Measurements from ENCODE around the gene TYW1.
"Not testable (repeated sequence)": the region's sequence is repeated elsewhere in the genome, so short reads cannot be mapped to it uniquely, and the experiment has no call there.

Gene TYW1

DNA sequence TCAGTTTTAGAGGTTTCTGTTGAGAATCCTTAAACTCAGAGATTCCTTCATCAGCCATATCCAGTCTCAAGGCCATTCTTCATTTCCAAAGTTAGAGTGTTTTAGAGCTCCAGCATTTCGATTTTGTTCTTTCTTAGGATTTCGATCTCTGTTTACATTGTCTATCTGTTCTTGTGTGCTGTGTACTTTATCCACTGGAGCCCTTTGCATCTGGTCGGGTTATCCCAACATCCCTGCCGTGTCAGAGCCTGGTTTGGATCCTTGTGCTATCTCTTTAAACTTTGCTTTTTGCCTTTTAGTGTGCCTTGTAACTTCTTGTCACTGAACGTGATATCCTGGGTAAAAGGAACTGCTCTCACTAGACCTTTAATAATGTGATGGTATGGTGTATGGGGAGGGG lies 131.6 kb downstream of the TYW1 start:
- DNase-seq (ENCODE audit: low read depth, low spot score) = not testable (repeated sequence)

DNA sequence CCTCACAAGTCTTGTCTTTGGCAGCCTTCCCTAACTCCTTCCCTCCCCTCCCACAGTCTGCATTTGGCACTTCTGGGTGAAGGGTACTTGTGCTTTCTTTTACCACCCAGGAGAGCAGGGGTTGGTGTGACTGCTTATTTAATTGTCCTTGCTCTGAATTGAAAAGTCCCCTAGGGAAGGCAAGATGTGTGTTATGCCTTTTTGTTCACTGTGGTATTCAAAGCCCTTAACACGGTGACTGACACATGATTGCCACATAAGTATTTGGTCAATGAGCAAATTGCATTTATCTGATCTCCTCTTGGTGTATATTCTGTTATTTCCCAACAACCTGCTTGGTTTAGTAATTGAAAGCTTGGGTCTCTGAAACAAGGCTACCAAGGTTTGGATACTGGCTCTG lies 134.1 kb downstream of the TYW1 start:
- DNase-seq (ENCODE audit: low read depth, low spot score) = not testable (repeated sequence)

DNA sequence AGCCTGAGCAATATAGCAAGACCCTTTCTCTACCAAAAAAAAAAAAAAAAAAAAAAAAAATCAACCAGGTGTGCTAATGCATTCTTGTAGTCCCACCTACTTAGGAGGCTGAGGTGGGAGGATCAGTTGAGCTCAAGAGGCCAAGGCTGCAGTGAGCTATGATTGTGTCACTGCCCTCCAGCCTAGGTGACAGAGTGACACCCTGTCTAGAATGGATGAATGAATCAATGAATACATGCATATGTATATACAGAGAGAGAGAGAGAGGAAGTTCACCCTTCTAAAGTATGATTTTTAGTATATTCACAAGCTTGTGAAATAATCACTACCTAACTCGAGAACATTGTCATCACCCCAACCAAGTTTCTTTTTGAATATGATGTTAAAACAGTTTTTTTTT lies 138.3 kb downstream of the TYW1 start:
- not testable (repeated sequence) for DNase-seq (ENCODE audit: low read depth, low spot score)

DNA sequence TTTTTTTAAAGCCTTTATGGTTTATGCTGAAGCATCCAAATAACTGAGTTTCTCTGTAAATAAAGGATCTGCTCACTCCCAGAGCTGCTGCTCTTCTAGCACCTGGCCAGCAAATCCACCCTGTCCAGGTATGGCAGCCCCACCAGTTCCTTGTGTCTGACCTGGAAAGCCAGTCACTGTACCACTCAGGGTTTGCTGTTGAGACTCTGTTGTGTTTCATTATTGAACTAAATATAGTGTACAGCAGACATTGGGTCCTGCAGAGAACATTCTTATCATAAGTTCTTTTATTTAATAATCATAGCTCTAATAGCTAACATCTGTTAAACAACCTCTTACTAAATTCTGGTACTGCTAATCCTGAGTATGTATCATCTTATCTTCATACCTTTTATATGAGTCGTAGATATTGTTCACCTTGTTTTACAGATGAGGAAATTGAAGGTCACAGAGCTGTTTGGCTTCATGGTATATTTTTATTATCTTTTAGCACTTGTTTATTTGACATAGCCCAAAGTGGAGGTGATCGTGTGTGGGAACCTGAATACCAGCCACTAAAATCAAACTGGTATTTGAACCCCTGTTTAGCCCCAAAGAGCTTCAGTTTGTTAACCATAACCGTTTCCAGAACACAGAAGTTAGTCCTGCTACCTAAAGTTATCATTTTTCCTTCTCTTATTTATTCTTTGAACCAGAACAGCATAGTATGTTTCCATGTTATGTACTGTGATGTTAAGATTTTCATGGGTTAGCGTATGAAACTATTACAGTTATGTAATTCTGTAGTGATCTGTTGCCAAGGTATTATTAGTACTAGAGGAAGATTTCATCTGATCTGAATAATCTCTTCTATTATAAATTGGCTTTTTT lies 139.2 kb downstream of the TYW1 start:
- not testable (repeated sequence) for DNase-seq (ENCODE audit: low read depth, low spot score)

DNA sequence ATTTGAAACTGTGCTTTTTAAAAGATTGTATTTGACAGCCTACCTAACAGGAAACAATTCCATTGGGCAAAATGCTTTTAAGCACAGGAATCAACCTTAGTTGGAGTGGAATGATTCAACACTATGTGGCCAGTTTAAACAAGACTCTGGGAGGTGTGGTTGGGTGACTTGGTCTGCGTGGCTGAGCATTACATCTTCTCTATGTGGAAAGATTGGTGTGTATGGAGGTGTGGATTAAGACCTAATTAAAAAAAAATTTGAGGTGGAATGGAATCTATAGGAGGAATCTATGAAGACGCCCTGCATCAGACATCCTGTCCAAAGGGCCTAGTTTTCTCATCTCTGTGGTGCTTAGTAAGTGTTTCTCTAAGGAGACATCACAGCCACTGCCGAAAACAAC lies 140.9 kb downstream of the TYW1 start:
- not testable (repeated sequence) for DNase-seq (ENCODE audit: low read depth, low spot score)

DNA sequence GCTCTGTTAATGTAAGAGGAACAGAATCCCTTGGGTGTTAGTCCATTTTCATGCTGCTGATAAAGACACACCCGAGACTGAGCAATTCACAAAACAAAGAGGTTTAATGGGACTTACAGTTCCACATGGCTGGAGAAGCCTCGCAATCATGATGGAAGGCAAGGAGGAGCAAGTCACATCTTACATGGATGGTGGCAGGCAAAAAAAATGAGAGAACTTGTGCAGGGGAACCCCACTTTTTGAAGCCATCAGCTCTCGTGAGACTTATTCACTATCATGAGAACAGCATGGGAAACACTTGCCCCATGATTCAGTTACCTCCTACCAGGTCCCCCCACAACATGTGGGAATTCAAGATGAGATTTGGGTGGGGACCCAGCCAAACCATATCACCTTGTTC lies 143.2 kb downstream of the TYW1 start:
- DNase-seq (ENCODE audit: low read depth, low spot score) = not testable (repeated sequence)

DNA sequence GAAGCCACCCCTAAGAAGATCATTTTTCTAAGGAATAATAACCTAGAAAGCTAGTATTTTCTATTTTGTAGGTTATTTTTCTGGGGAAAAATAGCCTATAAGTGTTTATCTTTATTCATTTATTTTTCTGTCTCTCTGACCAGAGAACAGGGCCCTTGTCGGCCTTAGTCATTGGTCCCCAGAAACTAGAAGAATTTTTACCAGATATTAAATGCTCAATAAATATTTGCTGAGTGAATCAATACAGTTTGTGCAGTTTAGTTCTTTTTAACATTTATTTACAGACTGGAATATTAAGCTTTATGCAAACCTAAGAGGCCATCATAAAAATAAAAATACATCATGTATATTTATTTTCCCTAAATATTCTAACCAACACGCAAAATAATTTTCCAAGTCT lies 144.4 kb downstream of the TYW1 start:
- DNase-seq (ENCODE audit: low read depth, low spot score) = not testable (repeated sequence)

DNA sequence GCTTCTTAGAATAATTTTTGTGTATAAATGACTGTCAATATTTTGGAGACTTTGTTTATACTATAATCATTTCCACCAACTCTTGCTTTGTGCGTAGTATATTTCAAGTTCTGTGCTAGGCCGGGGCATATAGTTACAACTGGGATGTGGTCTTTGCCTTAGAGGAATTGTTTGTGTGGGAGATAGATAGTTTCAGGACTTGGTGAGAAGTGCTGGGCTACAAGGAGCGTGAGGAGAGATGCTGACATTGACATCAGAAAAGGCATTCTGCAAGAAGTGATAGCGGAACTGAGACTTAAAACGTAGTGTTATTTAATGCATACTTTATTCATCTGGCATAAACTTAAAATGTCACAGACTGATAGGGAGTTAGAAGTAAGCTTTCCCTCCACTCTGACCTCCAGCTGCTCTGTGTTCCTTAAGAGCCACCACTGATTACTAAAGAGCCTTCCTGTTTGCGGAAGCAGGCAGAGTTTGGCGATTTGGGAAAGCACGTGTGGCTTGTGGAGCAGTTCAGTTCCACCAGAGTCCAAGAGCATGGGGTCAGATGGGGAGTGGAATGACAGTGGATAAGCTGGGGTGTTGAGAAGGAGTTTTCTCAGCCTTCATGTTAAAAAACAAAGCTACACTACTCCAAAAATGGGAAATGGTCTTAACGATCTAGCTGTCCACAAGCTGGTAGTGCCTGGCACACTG lies 146.6 kb downstream of the TYW1 start:
- DNase-seq (ENCODE audit: low read depth, low spot score) = not testable (repeated sequence)

DNA sequence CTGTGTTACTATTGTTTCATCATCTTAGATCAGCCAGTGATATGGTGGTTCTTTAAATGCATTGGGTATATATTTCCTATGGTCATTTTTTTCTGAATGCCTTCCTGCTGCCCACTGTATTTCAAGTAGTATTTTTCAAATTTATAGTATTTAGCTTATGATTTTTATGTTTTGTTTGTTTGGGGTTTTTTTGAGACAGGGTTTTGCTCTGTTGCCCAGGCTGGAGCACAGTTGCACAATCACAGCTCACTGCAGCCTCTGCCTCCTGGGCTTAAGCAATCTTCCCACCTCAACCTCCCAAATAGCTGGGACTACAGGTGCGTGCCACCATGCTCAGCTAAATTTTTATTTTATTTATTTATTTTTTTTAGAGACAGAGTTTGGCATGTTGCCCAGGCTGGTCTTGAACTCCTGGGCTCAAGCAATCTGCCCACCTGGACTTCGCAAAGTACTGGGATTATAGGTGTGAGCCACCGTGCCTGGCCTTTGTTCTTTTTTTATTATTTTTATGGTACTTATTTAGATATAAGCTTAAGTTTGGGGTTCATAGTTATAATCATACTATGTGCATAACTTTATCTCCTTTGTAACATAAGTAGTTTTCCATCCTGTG lies 149.1 kb downstream of the TYW1 start:
- not testable (repeated sequence) for DNase-seq (ENCODE audit: low read depth, low spot score)

DNA sequence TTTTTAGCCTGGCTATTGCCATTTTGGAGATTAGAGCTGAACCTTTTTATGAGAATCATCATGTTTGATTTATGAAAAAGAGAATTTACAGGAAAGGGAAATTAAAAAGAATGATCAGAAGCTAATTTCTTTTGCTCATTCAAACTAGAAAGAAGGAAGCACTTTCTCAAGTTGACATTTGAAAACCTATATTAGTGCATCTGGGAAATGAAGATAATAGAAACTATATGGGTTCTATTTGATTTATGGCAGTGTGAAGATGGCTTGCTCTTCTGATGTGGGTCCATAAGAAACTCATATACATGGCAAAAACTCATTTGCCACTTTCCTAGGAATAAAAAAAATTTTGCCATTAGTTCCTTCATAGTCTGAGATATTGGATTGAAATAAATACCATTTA lies 152.5 kb downstream of the TYW1 start:
- not testable (repeated sequence) for DNase-seq (ENCODE audit: low read depth, low spot score)

DNA sequence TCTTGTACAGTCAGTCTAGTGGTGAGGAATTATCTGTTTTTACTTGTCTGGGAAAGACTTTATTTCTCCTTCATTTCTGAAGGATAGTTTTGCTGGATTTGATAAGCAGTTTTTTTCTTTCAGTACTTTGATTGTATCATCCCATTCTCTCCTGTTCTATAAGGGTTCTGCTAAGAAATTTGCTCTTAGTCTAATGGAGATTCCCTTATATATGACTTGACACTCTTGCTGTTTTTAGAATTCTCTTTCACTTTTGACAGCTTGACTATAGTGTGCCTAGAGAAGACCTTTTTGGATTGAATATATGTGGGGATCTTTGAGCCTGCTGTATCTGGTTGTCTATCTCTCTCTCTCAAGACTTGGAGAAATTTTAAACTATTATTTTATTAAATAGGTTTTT lies 157.7 kb downstream of the TYW1 start:
- not testable (repeated sequence) for DNase-seq (ENCODE audit: low read depth, low spot score)

DNA sequence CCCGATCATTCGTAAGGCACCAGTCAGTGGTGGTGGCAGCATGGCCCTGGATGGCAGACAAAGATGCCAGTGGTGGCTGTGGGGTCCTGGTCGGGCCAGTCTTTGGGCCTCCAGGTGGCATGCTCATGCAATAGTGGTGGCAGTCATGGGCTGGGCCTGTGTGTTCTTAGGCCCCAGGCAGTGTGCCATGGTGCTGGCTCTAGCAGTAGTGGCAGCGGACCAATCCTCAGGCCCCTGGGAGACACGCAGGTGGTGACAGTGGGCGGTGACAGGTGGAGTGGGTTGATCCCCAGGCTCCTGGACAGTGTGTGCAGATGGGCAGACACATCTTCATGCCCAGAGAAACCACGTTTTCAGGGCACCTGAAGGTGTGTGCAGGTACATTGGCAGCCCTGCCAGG lies 159.4 kb downstream of the TYW1 start:
- not testable (repeated sequence) for DNase-seq (ENCODE audit: low read depth, low spot score)

DNA sequence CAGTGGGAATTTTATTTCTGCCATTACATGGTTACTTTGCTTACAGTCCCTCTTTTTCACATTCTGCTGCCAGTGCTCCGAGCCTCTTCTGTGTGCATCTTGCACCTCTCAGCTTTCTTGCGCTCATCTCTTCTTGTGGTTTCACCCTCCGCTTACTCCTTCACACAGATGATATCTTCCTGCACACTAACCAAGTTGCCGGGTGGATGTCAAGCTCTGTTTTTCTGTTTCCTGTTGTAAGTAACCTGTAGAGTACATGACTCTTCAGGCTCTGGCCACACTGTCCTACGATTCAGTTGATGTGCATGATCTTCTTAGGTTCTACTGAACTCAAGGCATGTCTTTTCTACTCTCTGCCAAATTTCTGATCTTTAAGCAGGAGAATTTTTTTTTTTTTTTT lies 166.7 kb downstream of the TYW1 start:
- DNase-seq (ENCODE audit: low read depth, low spot score) = not testable (repeated sequence)

DNA sequence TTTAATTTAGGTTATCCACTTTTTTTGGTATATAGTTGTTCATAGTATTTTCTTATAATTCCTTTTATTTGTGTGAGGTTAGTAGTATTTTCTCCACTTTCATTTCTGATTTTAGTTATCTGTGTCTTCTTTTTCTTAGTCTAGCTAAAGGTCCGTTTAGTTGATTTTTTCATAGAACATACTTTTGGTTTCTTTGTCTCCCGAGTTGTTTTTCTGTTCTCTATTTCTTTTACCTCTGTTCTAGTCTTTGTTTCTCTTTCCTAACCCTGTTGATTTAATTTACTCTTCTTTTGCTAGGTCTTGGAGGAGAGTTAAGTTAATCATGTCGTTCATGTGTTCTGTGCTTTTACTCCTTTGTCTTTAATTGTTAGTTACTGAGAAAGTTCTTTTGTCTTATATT lies 174.5 kb downstream of the TYW1 start:
- DNase-seq (ENCODE audit: low read depth, low spot score) = not testable (repeated sequence)

DNA sequence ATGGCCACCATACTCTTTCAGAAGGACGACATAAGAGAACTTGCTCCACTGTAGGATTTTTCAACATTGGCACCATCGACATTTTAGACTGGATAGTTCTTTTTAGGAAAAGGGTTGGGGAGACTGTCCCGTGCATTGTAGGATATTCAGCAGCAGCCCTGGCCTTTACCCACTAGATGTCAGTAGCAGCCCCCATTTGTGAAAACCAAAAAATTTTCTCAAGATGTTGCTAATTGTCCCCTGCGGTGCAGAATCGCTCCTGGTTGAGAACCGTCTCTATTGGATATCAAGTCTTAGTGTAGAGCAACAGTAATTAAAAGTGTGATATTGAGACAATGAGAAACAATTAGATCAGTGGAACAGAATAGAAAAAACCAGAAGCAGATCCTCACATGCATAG lies 180.1 kb downstream of the TYW1 start:
- DNase-seq (ENCODE audit: low read depth, low spot score) = not testable (repeated sequence)

DNA sequence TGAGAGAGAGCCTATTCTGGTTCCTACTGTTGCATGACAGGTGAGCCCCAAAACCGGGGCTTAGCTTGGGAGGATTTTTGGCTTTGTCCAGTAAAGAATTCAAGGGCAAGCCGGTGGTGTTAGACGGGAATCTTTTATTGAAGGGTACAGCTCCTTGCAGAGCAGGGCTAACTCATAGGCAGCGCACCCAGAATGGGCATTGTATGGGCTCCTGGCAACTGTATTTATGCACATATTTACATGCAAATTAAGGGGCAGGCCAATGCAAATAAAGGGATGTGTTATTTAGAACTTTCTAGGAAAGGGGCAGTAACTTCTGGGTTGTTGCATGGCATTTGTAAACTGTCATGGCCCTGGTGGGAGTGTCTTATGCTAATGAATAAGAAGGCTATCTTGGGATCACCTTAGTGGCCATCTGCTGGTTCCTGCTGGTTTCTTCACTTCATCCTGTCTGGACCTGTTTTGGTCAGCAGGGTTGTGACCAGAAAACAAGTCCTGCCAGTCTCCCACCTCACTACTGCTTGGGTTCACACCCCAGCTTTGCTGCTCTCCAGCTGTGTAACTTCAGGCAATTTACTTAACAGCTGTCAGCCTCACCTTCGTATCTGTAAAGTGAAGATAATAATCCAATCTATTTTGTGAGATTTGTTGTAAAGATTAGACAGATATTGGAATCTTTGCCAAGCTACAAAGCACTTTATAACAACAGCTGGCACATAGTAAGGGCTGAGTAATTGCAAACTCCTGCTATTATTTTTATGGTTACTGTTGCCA lies 182.5 kb downstream of the TYW1 start:
- DNase-seq (ENCODE audit: low read depth, low spot score) = not testable (repeated sequence)

DNA sequence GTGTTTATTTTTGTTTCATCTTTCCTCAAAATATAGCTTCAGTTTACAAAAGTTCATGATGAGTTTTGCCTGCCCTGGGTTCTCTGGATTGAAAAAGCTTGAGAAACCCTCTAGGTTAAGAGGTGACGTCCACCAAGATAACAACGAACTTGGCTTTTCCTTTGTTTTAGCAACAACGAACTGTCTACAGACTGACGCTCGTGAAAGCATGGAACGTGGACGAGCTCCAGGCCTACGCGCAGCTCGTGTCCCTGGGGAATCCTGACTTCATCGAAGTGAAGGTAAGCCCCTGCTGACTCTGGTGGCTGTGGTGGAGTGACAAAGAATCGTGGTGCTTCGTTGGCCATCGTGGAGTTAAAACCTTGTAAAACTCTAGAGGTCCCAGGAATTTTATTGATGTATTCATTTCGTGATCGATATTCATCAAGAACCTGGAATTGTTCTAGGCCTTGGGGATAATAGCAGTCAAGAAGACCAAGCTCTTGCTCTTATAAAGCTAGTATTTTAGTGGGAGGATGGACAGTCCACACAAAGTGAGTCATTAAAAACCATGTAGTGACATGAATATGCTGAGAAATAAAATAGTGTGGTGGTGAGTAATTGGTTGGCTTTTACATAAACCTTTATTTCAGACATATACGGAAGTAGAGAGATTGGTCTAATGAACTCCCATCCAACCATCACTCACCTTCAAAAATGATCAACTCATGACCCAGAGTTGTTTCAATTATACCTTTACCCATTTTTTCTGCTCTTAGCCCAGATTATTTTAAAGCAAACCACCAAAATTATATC lies 186.5 kb downstream of the TYW1 start:
- DNase-seq (ENCODE audit: low read depth, low spot score) = not testable (repeated sequence)

DNA sequence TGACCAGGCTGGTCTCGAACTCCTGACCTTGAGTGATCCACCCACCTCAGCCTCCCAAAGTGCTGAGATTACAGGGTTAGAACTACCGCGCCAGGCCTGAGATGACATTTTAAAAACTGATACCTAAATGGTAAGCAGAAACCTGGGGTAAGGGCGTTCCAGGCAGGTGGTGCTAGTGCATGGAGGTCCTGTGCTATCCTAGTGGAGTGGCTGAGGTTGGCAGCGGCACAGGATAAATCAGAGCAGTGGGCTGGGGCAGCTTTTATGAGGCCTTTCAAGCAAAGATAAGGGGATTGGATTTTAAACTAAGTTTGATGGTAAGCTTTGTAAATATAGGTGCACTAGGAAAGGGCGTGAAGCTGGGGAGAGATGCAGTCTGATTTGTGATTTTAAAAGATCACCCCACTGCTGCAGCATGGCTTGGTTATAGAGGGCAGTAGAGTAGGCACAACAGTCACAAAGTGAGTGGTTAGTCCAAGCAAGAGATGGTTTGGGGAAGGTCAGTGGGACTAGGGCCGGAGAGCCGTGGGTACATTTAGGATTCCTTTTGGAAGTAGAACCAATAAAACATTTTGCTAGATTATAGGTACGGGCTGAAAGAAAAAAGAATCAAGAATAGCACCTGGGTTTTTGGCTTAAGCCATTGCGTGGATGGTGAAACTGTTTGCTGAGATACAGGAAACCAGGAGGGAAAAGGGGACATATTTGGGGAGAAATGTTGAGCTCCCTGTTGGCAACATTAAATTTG lies 188.5 kb downstream of the TYW1 start:
- not testable (repeated sequence) for DNase-seq (ENCODE audit: low read depth, low spot score)

DNA sequence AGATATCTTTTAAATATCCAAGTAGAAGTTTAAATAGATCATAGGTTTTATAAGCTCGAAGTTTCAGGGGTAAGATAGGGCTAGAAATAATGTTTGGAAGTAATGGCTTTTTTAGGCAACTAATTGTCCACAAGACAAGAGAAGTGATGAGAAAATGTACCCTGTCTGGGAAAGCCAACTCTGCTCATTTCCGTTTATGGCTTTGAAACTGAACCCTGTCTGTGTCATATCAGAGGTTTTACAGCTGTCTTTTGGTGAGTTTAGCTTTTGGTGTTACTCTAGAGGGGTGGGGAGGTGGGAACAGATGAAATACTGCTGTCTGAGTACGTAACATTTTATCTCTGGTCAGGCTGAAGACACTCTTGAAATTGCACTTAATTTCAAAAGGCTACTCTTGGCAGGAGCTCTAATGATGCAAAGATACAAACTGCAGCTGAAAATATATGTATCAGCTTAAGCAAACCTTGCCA lies 189.1 kb downstream of the TYW1 start:
- DNase-seq (ENCODE audit: low read depth, low spot score) = not testable (repeated sequence)

DNA sequence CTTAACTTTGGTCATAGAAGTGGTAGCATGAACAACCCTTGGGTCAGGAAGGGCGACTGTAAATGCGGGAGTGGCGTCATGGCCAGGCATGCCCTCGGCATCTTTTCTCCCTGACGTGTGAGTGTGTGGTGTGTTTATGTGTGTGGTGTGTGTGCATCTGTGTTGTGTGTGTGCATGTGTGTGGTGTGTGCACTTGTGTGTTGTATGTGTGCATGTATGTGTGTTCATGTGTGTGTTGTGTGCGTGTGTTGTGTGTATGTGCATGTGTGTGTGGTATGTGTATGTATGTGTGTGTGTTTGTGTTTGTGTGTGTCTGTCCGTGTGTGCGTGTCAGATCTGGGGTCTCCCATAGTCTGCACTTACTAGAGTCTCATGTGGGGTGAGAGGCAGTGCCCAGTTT lies 192.5 kb downstream of the TYW1 start:
- DNase-seq (ENCODE audit: low read depth, low spot score) = not testable (repeated sequence)
